Measurements from ENCODE around the gene A4GALT. TPM values are rescaled to one million over a fixed set of nuclear protein-coding genes. Genes with fewer than 3 reads are reported as not detected.

A4GALT gene
- total and polyA plus RNA-seq, 2 experiments from 2014 or later, result 14.8 to 18.6 TPM

DNA sequence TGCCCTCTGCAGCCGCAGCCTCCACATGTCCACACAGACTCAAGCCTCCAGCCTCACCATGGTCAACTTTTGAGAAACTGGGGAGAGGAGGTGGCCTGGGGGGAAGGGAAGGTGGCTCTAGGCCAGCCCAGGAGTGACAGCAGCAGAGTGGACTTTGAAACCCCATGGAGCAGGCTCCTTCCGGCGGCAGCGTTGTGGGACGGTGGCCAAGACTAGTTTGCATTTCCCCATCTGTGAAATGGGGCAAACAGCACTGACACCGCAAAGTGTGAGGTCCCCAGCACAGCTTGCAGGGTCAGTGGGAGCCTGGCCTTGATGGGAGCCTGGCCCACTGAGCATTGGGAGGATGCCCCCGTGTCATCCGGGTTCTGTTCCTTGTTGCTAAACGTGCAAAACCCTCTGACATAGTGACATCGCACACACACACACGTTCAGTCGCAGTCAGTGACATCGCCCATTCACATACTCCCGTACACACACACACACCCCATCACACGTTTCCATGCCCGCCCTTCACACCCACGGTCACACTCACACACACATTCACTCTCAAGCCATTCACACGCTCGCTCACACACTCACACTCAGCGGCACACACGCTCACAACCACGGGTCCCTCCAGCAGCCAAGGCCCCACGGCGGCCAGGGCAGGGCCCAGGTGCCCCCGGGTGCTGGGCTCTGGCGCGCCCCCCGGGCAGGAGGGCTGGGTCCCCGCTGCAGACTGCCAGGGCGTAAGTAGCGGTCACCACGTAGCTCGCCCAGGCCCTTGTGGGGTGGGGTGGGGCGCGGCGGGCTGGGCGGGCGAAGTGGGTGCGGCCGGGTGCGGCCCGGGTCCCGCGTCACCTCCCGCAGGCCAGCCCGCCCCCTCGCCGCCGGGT is 72.1 kb downstream of the A4GALT start:
- peak; percentile 80 for DNase-seq
- H3F3A ChIP-seq (ENCODE audit: insufficient read depth), result peaks cover 7% of the 10 kb centered on the region; the same call in 1 of the 2 replicates

GRCh38 chr22:42648017-42648367 is 72.7 kb downstream of the A4GALT start:
- H3K4me3 ChIP-seq, result peak overlapping the region; percentile 99
- H3K36me3 ChIP-seq (ENCODE audit: low read depth), result no peaks in the 10 kb centered on the region
- no peaks in the 10 kb centered on the region for H3K9me2 ChIP-seq (ENCODE audit: insufficient read depth)
- 42 to 48% methylated on average over 4 of the region's 4 CpGs for WGBS, 2 experiments (ENCODE audit: low coverage in 1 of 2, low lambda C conversion rate in 2 of 2, missing lambda C conversion rate in 2 of 2)
- no peak overlapping the region for H2AFZ ChIP-seq
- no peaks in the 10 kb centered on the region for H4K20me1 ChIP-seq (ENCODE audit: insufficient read depth)
- no peaks in the 10 kb centered on the region for H3K9me3 ChIP-seq (ENCODE audit: low read depth)
- H3K4me1 ChIP-seq (ENCODE audit: insufficient read depth), result peaks cover 37% of the 10 kb centered on the region
- in situ Hi-C loops (cut with MboI), result no loop called here
- peak overlapping the region; percentile 87 for H3K4me2 ChIP-seq (ENCODE audit: unreplicated experiment)
- no peaks in the 10 kb centered on the region for H3K27me3 ChIP-seq (replicated peaks; ENCODE audit: insufficient read depth)
- peak overlapping the region; percentile 99 for H3K9ac ChIP-seq
- H3F3A ChIP-seq (ENCODE audit: insufficient read depth), result peaks cover 7% of the 10 kb centered on the region; the same call in 1 of the 2 replicates
- TF ChIP-seq EZH2phosphoT487 (IDR thresholded peaks at IDR 0.05; ENCODE audit: insufficient read depth, low read depth), result no peak
- no peak for TF ChIP-seq EZH2 (IDR thresholded peaks at IDR 0.05; ENCODE audit: insufficient read depth, poor library complexity, severe bottlenecking)
- no peak for DNase-seq
- H3K27ac ChIP-seq, result peak overlapping the region; percentile 94
- peaks cover 67% of the 10 kb centered on the region for H3K79me2 ChIP-seq (ENCODE audit: insufficient read depth)

More for the DNA sequence above, 72.1 kb downstream of the A4GALT start:
- in situ Hi-C loops (cut with MboI), result no loop called here
- 2 to 4% methylated on average over 31 to 49 of the region's 49 CpGs for WGBS, 2 experiments (ENCODE audit: low coverage in 1 of 2, low lambda C conversion rate in 2 of 2, missing lambda C conversion rate in 2 of 2)
- Histone ChIP-seq H3K9ac (peak overlapping the region; percentile 99), H3K9me2 (ENCODE audit: insufficient read depth) (no peaks in the 10 kb centered on the region), H3K27me3 (replicated peaks; ENCODE audit: insufficient read depth) (no peaks in the 10 kb centered on the region), H3K36me3 (ENCODE audit: low read depth) (no peaks in the 10 kb centered on the region), H4K20me1 (ENCODE audit: insufficient read depth) (no peaks in the 10 kb centered on the region), H3K4me1 (ENCODE audit: insufficient read depth) (peaks cover 37% of the 10 kb centered on the region), H3K4me2 (ENCODE audit: unreplicated experiment) (peak overlapping the region; percentile 87), H2AFZ (no peak overlapping the region), H3K79me2 (ENCODE audit: insufficient read depth) (peaks cover 60% of the 10 kb centered on the region), H3K9me3 (ENCODE audit: low read depth) (no peaks in the 10 kb centered on the region), H3K4me3 (peak overlapping the region; percentile 99), H3K27ac (peak overlapping the region; percentile 94)
- no peak for TF ChIP-seq EZH2phosphoT487 (IDR thresholded peaks at IDR 0.05; ENCODE audit: insufficient read depth, low read depth)
- TF ChIP-seq EZH2 (IDR thresholded peaks at IDR 0.05; ENCODE audit: insufficient read depth, poor library complexity, severe bottlenecking), result no peak

DNA sequence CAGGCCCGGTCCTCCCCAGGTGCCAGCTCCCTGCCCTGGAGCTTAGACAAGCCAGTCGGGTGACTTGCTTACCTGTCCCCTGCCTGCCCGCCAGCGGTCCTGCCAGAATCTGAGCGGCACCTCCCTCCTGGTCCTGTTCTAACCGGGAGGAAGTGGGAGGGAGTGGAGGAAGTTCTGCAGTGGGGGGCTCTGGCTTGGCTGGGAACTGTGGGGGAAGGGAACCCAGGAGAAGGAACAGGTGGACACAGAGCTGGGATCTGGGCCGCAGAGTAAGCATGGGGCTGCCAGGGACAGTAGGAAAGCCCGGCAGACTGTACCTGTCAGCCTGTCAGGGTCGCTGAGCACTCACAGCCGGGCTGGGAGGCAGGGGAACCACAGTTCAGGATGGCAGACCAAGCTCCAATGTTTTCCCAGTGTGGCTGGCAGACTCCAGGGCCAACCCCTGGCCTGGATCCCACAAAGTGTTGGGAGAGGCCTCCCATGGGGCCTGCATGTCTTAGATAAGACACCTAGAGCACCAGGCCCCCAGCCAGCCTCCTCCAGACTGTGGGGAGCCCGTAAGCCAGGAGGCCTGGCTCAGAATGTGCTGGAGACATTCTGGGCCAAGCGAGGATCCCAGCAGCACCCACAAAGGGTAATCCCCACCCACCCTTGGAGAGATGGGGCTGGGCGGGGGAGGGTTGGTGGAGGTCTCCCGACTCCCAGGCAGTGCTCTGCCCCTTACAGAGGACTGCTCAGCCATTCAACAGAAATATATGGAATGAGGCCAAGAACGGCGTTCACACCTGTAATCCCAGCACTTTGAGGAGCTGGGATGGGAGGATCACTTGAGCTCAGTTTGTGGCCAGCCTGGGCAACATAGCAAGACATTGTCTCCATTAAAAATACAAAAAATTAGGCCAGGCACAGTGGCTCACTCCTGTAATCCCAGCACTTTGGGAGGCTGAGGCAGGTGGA is 73.8 kb downstream of the A4GALT start:
- Histone ChIP-seq H3K4me3 (peak overlapping the region; percentile 32), H3K9me3 (ENCODE audit: low read depth) (no peaks in the 10 kb centered on the region), H3K36me3 (ENCODE audit: low read depth) (no peaks in the 10 kb centered on the region), H3K9ac (peak overlapping the region; percentile 99), H3K4me2 (ENCODE audit: unreplicated experiment) (peak overlapping the region; percentile 57), H3K27ac (peak overlapping the region; percentile 94), H3K79me2 (ENCODE audit: insufficient read depth) (peaks cover 78% of the 10 kb centered on the region), H4K20me1 (ENCODE audit: insufficient read depth) (no peaks in the 10 kb centered on the region), H3K9me2 (ENCODE audit: insufficient read depth) (no peaks in the 10 kb centered on the region), H3F3A (ENCODE audit: insufficient read depth) (peaks cover 7% of the 10 kb centered on the region; the same call in 1 of the 2 replicates), H3K27me3 (replicated peaks; ENCODE audit: insufficient read depth) (no peaks in the 10 kb centered on the region), H2AFZ (no peak overlapping the region), H3K4me1 (ENCODE audit: insufficient read depth) (peaks cover 37% of the 10 kb centered on the region)
- in situ Hi-C loops (cut with MboI), result no loop called here
- no peak for TF ChIP-seq EZH2phosphoT487 (IDR thresholded peaks at IDR 0.05; ENCODE audit: insufficient read depth, low read depth)
- peak; percentile 67 for DNase-seq
- 43 to 50% methylated on average over 15 to 16 of the region's 16 CpGs for WGBS, 2 experiments (ENCODE audit: low coverage in 1 of 2, low lambda C conversion rate in 2 of 2, missing lambda C conversion rate in 2 of 2)

DNA sequence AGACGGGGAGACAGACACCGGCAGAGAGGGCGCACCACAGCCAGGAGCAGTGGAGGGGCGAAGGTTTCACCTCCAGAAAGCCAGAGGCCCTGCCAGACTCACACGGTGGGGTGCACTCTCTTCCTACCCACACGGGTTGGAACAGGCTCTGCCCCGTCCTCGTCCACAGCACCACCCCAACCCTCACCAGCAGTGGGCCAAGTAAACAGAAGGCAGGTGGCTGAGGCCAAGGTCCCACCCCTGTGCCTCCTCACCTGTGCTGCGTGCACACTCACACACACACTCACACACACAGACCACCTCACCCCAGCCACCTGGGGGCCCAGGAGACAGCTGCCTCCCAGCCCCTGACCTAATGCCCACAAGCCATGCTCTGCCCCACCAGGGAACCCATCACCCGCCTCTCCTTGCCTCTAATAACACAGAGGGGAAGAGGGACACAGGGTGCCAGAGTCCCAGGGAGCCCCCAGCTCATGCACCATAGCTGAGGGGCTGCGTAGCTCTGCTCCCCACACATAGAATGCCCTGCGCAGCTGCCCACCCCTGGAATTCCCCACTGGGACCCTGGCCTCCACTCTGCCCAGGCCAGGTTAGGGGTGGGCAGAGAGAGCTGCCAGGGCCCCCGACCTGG is 74.6 kb downstream of the A4GALT start:
- Histone ChIP-seq H3K4me2 (ENCODE audit: unreplicated experiment) (peak overlapping the region; percentile 57), H3K79me2 (ENCODE audit: insufficient read depth) (peaks cover 86% of the 10 kb centered on the region), H3K4me1 (ENCODE audit: insufficient read depth) (peaks cover 37% of the 10 kb centered on the region), H3K4me3 (peak overlapping the region; percentile 51), H2AFZ (no peak overlapping the region), H3K27me3 (replicated peaks; ENCODE audit: insufficient read depth) (no peaks in the 10 kb centered on the region), H3F3A (ENCODE audit: insufficient read depth) (peaks cover 7% of the 10 kb centered on the region; the same call in 1 of the 2 replicates), H4K20me1 (ENCODE audit: insufficient read depth) (no peaks in the 10 kb centered on the region), H3K36me3 (ENCODE audit: low read depth) (no peaks in the 10 kb centered on the region), H3K9ac (peak overlapping the region; percentile 99), H3K27ac (peak overlapping the region; percentile 94), H3K9me3 (ENCODE audit: low read depth) (no peaks in the 10 kb centered on the region), H3K9me2 (ENCODE audit: insufficient read depth) (no peaks in the 10 kb centered on the region)
- peak; percentile 31 for DNase-seq
- WGBS, 2 experiments (ENCODE audit: low coverage in 1 of 2, low lambda C conversion rate in 2 of 2, missing lambda C conversion rate in 2 of 2), result 47% methylated on average over 12 to 13 of the region's 13 CpGs
- in situ Hi-C loops (cut with MboI), result no loop called here
- no peak for TF ChIP-seq EZH2 (IDR thresholded peaks at IDR 0.05; ENCODE audit: insufficient read depth, poor library complexity, severe bottlenecking)
- no peak for TF ChIP-seq EZH2phosphoT487 (IDR thresholded peaks at IDR 0.05; ENCODE audit: insufficient read depth, low read depth)
